Left ventricle myocardium inferior (tissue), 1 donor: Measurements from ENCODE around the gene SLC35B4. TPM values are rescaled to one million over a fixed set of nuclear protein-coding genes. Genes with fewer than 3 reads are reported as not detected.

Experiments
- DNase-seq: peaks from one replicate; pipeline ENCODE4 v3.0.0-alpha.2; 2020
- H3K27ac ChIP-seq: fragments of 200-600 bp; replicated peaks from 2 replicates; pipeline ENCODE4 v1.8.0; 2021
- H3K27me3 ChIP-seq: fragments of 200-600 bp; 2 replicates; pipeline ENCODE4 v1.8.0; 2021; ENCODE audit warnings: low read depth
- H3K36me3 ChIP-seq: fragments of 200-600 bp; 2 replicates; pipeline ENCODE4 v1.8.0; 2021
- H3K4me1 ChIP-seq: fragments of 200-600 bp; 2 replicates; pipeline ENCODE4 v1.8.0; 2021
- H3K4me3 ChIP-seq: fragments of 200-600 bp; 2 replicates; pipeline ENCODE4 v1.8.0; 2021; ENCODE audit warnings: mild to moderate bottlenecking, moderate library complexity
- H3K9me3 ChIP-seq: fragments of 200-600 bp; replicated peaks from 2 replicates; pipeline ENCODE4 v1.8.0; 2021
- CTCF ChIP-seq: fragments of 200-600 bp; IDR thresholded peaks from 2 replicates; pipeline ENCODE4 v1.8.0; 2021; ENCODE audit warnings: antibody characterized with exemption, mild to moderate bottlenecking, borderline replicate concordance
- intact Hi-C: fragments of 100-400 bp; cut with micrococcal nuclease; formaldehyde crosslinking; loops from one replicate; pipeline ENCODE4 v1.11.0; 2022
- total RNA-seq: library from RNA; stranded (reverse); fragmentation: NEBNext Ultra II Directional; extraction: Animal tissue kit (Norgen Biotek cat#: 25700); gene quantifications from one replicate; pipeline ENCODE4 v1.2.1, GENCODE V29; 2021
- donor health status: DM: no; HTN: yes; CAD: no; lungs with severe emphysema.

The SLC35B4 gene
- total RNA-seq, 1 donor from 2014 or later: 5.1 TPM

DNA sequence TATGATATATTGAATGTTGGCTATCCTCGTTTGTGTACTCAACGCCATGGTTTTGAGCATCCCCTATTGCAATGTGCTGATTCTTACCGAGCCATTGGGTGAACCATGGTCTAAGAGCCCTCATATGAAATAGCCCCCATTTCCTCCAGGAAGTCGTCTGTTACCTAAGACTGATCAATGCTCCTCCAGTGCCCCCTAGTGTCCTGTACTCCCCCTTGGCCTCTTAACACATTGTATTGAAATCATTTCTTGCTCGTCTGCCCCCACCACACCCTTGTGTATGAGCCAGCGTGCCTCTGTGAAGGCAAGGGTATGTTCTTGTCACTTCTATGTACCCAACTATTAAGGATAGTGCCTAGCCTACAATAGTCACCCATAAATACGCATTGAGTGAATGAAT, 11.2 kb upstream of the SLC35B4 start:
- Histone ChIP-seq H3K4me3 (no peak overlapping the region), H3K36me3 (no peaks in the 10 kb centered on the region), H3K4me1 (no peaks in the 10 kb centered on the region), H3K27me3 (peaks cover 64% of the 10 kb centered on the region), H3K9me3 (no peaks in the 10 kb centered on the region), H3K27ac (no peak overlapping the region)
- peak; percentile 27 for TF ChIP-seq CTCF
- DNase-seq: no peak
- intact Hi-C loops: no loop called here

DNA sequence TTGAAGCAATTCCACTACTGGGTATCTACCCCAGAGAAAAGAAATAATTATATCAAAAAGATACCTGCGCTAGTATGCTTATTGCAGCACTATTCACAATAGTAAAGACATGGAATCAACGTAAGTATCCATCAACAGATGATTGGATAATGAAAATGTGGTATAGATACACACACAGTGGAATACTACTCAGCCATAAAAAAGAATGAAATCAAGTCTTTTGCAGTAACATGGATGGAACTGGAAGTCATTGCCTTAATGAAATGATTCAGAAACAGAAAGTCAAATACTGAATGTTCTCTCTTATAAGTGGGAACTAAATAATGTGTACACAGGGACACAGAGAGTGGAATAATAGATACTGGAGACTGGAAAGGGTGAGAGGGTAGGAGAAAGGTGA, 7.4 kb upstream of the SLC35B4 start:
- no peak for DNase-seq
- no peak overlapping the region for H3K4me3 ChIP-seq
- no peaks in the 10 kb centered on the region for H3K9me3 ChIP-seq
- H3K36me3 ChIP-seq: no peaks in the 10 kb centered on the region
- no peak overlapping the region for H3K27ac ChIP-seq
- H3K4me1 ChIP-seq: no peaks in the 10 kb centered on the region
- peaks cover 30% of the 10 kb centered on the region for H3K27me3 ChIP-seq
- intact Hi-C loops: no loop called here
- no peak for TF ChIP-seq CTCF

DNA sequence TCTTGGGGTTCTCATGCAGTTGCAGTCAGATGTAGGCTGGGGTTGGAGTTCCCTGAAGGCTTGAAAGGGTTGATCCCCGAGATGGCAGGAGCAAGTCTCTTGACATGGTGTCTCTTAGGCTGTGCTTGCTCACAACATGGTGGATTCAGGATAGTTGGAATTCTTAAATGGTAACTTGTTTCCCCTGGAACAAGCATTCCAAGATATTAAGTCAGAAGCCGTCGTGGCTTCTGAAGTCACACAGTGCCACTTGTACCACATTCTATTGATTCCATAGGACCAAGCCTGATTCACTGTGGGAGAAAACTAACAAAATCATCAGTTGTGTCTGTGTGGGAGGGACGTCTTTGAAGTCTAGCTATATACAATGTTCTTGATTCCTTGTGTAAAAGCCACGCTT, 3.5 kb upstream of the SLC35B4 start:
- TF ChIP-seq CTCF: no peak
- Histone ChIP-seq H3K36me3 (no peaks in the 10 kb centered on the region), H3K4me1 (peaks cover 21% of the 10 kb centered on the region), H3K27ac (no peak overlapping the region), H3K4me3 (no peak overlapping the region), H3K27me3 (peaks cover 10% of the 10 kb centered on the region), H3K9me3 (no peaks in the 10 kb centered on the region)
- no peak for DNase-seq
- intact Hi-C loops: no loop called here

DNA sequence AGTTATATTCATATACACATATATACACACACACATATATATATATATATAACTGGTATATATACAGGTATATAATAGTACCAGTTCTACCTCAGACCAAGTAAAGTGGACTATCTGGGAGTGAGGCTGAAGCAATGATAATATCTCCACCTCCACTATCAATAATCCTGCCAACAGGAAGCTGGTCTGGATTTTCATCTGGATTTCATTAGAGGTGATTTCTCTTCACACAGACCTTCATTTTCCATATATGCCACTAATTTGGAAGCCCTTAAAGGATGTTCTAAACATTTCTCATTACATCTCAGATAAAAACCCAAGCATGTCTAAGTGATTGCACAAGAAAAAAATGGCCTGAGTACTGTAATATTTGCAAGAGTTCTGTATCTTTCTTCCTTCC, 1.7 kb upstream of the SLC35B4 start:
- H3K27ac ChIP-seq: no peak overlapping the region
- no peak for DNase-seq
- intact Hi-C loops: no loop called here

DNA sequence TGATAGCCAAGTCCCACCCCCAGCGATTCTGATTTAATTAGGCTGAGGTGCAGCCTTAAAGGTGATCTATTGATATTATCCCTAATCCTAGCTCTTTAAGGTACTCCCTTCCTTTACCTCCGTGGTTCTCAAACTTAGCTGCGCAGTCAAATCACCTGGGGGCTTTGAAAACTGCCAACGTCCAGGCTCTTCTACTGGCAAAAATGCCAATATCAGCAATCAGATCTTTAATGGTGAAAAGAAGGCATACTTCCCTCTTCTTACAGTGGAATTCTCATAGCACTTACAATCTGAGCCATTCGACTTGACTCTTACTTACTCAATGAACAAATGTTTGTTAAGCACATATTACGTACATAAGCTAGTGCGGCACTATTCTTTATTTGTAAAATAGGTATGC, 704 bp upstream of the SLC35B4 start:
- H3K36me3 ChIP-seq: no peaks in the 10 kb centered on the region
- H3K27me3 ChIP-seq: peaks cover 1% of the 10 kb centered on the region
- intact Hi-C loops: no loop called here
- peak overlapping the region; percentile 92 for H3K4me3 ChIP-seq
- TF ChIP-seq CTCF: no peak
- peaks cover 21% of the 10 kb centered on the region for H3K4me1 ChIP-seq
- peak overlapping the region; percentile 88 for H3K27ac ChIP-seq
- no peaks in the 10 kb centered on the region for H3K9me3 ChIP-seq
- DNase-seq: no peak

More for the DNA sequence above, 1.7 kb upstream of the SLC35B4 start:
- no peak for TF ChIP-seq CTCF
- Histone ChIP-seq H3K27me3 (peaks cover 4% of the 10 kb centered on the region), H3K4me1 (peaks cover 21% of the 10 kb centered on the region), H3K4me3 (no peak overlapping the region), H3K36me3 (no peaks in the 10 kb centered on the region), H3K9me3 (no peaks in the 10 kb centered on the region)
